Measurements from ENCODE around the gene TRIM7.
"Not testable (repeated sequence)": the region's sequence is repeated elsewhere in the genome, so short reads cannot be mapped to it uniquely, and the experiment has no call there.

TRIM7 gene

GRCh38 chr5:181185560-181185959 is 19.4 kb downstream of the TRIM7 start:
- peaks cover 14% of the 10 kb centered on the region for H3K27me3 Mint-ChIP-seq (ENCODE audit: low read depth)
- H3K4me1 Mint-ChIP-seq, result peaks cover 14% of the 10 kb centered on the region
- TF ChIP-seq CTCF (IDR thresholded peaks at IDR 0.05; ENCODE audit: unreplicated experiment in 3 of 3), result no peak
- no peaks in the 10 kb centered on the region for H3K36me3 Mint-ChIP-seq (ENCODE audit: low read depth)
- no peak overlapping the region for H3K27ac Mint-ChIP-seq
- peak overlapping the region; percentile 5 to 98 (median 16) for H3K4me3 Mint-ChIP-seq
- no peaks in the 10 kb centered on the region for H3K9me3 Mint-ChIP-seq

GRCh38 chr5:181184845-181185216 is 20.2 kb downstream of the TRIM7 start:
- Mint-ChIP-seq H3K9me3 (no peaks in the 10 kb centered on the region), H3K4me1 (peaks cover 14% of the 10 kb centered on the region), H3K36me3 (ENCODE audit: low read depth) (no peaks in the 10 kb centered on the region), H3K27ac (peak overlapping the region in 1 of 3 experiments; percentile 98), H3K4me3 (peak overlapping the region in 1 of 3 experiments; percentile 90), H3K27me3 (ENCODE audit: low read depth) (peaks cover 14% of the 10 kb centered on the region)
- TF ChIP-seq CTCF (IDR thresholded peaks at IDR 0.05; ENCODE audit: unreplicated experiment in 3 of 3), result no peak

GRCh38 chr5:181182651-181183050 is 22.3 kb downstream of the TRIM7 start:
- Mint-ChIP-seq H3K9me3 (no peaks in the 10 kb centered on the region), H3K27me3 (ENCODE audit: low read depth) (peaks cover 8% of the 10 kb centered on the region), H3K27ac (peak overlapping the region in 1 of 3 experiments; percentile 91), H3K36me3 (ENCODE audit: low read depth) (no peaks in the 10 kb centered on the region), H3K4me1 (peaks cover 11% of the 10 kb centered on the region), H3K4me3 (peak overlapping the region; percentile 73 to 77 (median 76))
- TF ChIP-seq CTCF (IDR thresholded peaks at IDR 0.05; ENCODE audit: unreplicated experiment in 3 of 3), result no peak

- no peaks in the 10 kb centered on the region for H3K36me3 Mint-ChIP-seq (ENCODE audit: low read depth)
- H3K4me3 Mint-ChIP-seq, result peak overlapping the region; percentile 66 to 71 (median 70)
- H3K4me1 Mint-ChIP-seq, result peaks cover 9% of the 10 kb centered on the region
- peaks cover 14% of the 10 kb centered on the region for H3K27me3 Mint-ChIP-seq (ENCODE audit: low read depth)
- H3K27ac Mint-ChIP-seq, result peak overlapping the region in 2 of 3 experiments; percentile 66 to 74
- no peaks in the 10 kb centered on the region for H3K9me3 Mint-ChIP-seq
- TF ChIP-seq CTCF (IDR thresholded peaks at IDR 0.05; ENCODE audit: unreplicated experiment in 3 of 3), result peak; percentile 51 to 67 (median 52)
These were observed 23.1 kb downstream of the TRIM7 start for GRCh38 chr5:181181650-181182565.

GRCh38 chr5:181177559-181177958 is 27.4 kb downstream of the TRIM7 start:
- H3K27ac Mint-ChIP-seq; H3K9me3 Mint-ChIP-seq; H3K4me3 Mint-ChIP-seq; H3K36me3 Mint-ChIP-seq (ENCODE audit: low read depth): not testable (repeated sequence)
- peaks cover 11% of the 10 kb centered on the region for H3K4me1 Mint-ChIP-seq
- H3K27me3 Mint-ChIP-seq (ENCODE audit: low read depth), result peaks cover 48% of the 10 kb centered on the region

GRCh38 chr5:181176254-181176952 is 28.6 kb downstream of the TRIM7 start:
- Mint-ChIP-seq H3K27me3 (ENCODE audit: low read depth) (peaks cover 60% of the 10 kb centered on the region), H3K36me3 (ENCODE audit: low read depth) (no peaks in the 10 kb centered on the region), H3K4me1 (peaks cover 7% of the 10 kb centered on the region), H3K4me3 (no peak overlapping the region), H3K9me3 (no peaks in the 10 kb centered on the region), H3K27ac (no peak overlapping the region)
- TF ChIP-seq CTCF (IDR thresholded peaks at IDR 0.05; ENCODE audit: unreplicated experiment in 3 of 3), result no peak

Measured in nephron (organoid).